Tibial nerve (tissue), 4 donors: ENCODE measurements around the gene S100A11.

Experiments
- CTCF ChIP-seq, 5 experiments: fragments of 200-600 bp in 3 of 5; fragments of 450-650 bp in 2 of 5; sonication (generic) in 3 of 5; IDR thresholded peaks; one replicate each; pipeline ENCODE4 v1.5.1; 2016 to 2019; ENCODE audit warnings: antibody characterized with exemption in 5 of 5, mild to moderate bottlenecking in 3 of 5, moderate library complexity in 2 of 5
- EP300 ChIP-seq, 2 donors: sonication (generic); formaldehyde crosslinking; IDR thresholded peaks; one replicate each; pipeline ENCODE4 v1.6.1; 2017; ENCODE audit warnings: antibody characterized with exemption in 2 of 2, mild to moderate bottlenecking in 1 of 2
- POLR2A ChIP-seq, 2 donors: fragments of 450-650 bp; IDR thresholded peaks; one replicate each; pipeline ENCODE4 v1.6.1; 2017; ENCODE audit warnings: antibody characterized with exemption in 2 of 2, mild to moderate bottlenecking in 2 of 2, moderate library complexity in 2 of 2

GRCh38 chr1:152034654-152035538 lies 1.9 kb downstream of the S100A11 start:
- TF ChIP-seq CTCF (IDR thresholded peaks at IDR 0.05) (peak; percentile 61 to 80 (median 67)), POLR2A (IDR thresholded peaks at IDR 0.05) (no peak), EP300 (IDR thresholded peaks at IDR 0.05) (no peak)
